ENCODE measurements around the gene LRGUK.

DNA sequence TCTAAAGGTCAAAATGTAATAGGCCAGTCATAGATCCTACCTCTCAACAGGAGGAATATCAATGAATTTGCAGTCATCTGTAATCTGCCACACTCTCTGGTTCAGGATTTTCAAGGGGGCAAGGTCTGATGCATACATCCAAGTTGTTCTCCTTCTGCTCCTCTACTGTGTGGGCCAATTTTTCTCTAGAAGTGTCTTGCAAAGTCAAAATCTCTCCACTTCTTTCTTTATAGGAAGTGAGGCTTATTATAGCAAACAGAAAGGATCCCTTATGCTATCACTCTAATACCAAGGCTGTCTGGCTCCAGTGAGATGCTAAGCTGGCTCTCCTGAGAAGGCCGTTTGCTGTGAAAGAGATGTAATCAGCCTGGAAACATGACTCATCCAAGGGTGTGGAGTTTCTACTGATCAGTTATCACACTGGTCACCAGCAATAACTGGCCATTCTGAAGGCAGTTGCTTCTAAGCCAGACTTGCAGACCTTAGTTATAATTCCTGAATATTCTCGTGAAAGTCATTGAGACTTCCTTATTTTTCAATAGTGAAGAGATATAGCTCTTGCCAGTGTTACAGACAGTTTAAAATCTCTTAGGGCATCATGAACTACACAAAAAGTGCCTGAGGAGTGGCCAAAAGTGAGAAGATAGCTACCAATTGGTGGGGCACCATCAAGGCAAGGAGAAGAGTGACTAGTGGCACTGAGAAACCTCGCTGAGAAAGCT is 43.2 kb upstream of the LRGUK start:
- no peak for TF ChIP-seq CTCF (conservative IDR thresholded peaks at IDR 0.05)
- TF ChIP-seq ZFX (IDR thresholded peaks at IDR 0.05), result no peak

Measured in C4-2B (cell line).